Upper lobe of left lung (tissue), 4 donors: ENCODE measurements around the gene PRKG1.

Experiments used
- CTCF ChIP-seq, 6 experiments: fragments of 450-650 bp in 4 of 6; fragments of 200-600 bp in 2 of 6; sonication (generic) in 2 of 6; IDR thresholded peaks; one replicate each; pipeline ENCODE4 v1.5.1; 2016 to 2019; ENCODE audit warnings: antibody characterized with exemption in 6 of 6
- POLR2AphosphoS5 ChIP-seq, 2 donors: sonication (generic); formaldehyde crosslinking; IDR thresholded peaks; one replicate each; pipeline ENCODE4 v1.5.1; 2017; ENCODE audit warnings: antibody characterized with exemption in 2 of 2

DNA sequence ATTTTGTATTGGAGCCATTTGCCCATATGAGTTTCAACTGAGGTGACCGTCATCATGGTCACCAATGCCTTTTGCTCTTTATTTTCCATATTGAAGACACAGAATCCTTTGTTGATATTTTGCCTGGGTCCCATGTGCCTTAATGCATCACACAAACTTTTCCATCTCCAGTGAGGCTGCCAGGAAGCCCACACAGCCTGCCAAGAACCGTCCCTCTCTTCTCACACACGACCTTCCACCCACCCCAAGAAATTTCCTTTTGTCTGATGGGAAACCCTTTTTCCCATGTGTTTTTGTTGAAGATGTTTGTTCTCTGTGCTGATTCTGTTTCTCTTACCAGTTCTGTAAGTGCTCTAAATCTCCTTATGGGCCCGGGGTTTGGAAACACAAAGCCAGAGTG lies 456.3 kb downstream of the PRKG1 start:
- no peak for TF ChIP-seq CTCF (IDR thresholded peaks at IDR 0.05)
- no peak for TF ChIP-seq POLR2AphosphoS5 (IDR thresholded peaks at IDR 0.05)
